ENCODE measurements around the gene COX6B1. TPM values are rescaled to one million over a fixed set of nuclear protein-coding genes. Genes with fewer than 3 reads are reported as not detected.
"Not testable (repeated sequence)": the region's sequence is repeated elsewhere in the genome, so short reads cannot be mapped to it uniquely, and the experiment has no call there.

COX6B1 gene
- total RNA-seq, 1 donor, result 185 TPM

- peak; percentile 25 for DNase-seq (ENCODE audit: insufficient read length, low spot score, missing footprints)
- no peak for TF ChIP-seq CTCF (IDR thresholded peaks at IDR 0.05; ENCODE audit: extremely low read depth, low read depth, low read length)
- Histone ChIP-seq H3K27ac (ENCODE audit: low read depth, low read length) (no peak overlapping the region), H3K4me3 (ENCODE audit: insufficient read depth, low read length) (no peak overlapping the region), H3K9me3 (ENCODE audit: low read depth, low read length) (no peaks in the 10 kb centered on the region), H3K4me1 (ENCODE audit: insufficient read depth, low read length) (peaks cover 17% of the 10 kb centered on the region), H3K36me3 (ENCODE audit: insufficient read depth, low read length) (peaks cover 1% of the 10 kb centered on the region), H3K79me2 (ENCODE audit: insufficient read depth, low read length) (peaks cover 28% of the 10 kb centered on the region), H3K27me3 (ENCODE audit: insufficient read depth, low read length) (no peaks in the 10 kb centered on the region), H2AFZ (ENCODE audit: low read length) (peak overlapping the region; percentile 97), H4K20me1 (ENCODE audit: insufficient read depth, low read length) (peaks cover 5% of the 10 kb centered on the region), H3K4me2 (ENCODE audit: insufficient read depth, low read length) (no peak overlapping the region)
These were observed 2.2 kb upstream of the COX6B1 start for GRCh38 chr19:35645680-35646511.

GRCh38 chr19:35650581-35650980 lies 2.5 kb downstream of the COX6B1 start:
- Histone ChIP-seq H4K20me1 (ENCODE audit: insufficient read depth, low read length) (peaks cover 11% of the 10 kb centered on the region), H2AFZ (ENCODE audit: low read length) (no peak overlapping the region), H3K4me3 (ENCODE audit: insufficient read depth, low read length) (no peak overlapping the region), H3K27ac (ENCODE audit: low read depth, low read length) (no peak overlapping the region), H3K9me3 (ENCODE audit: low read depth, low read length) (no peaks in the 10 kb centered on the region), H3K79me2 (ENCODE audit: insufficient read depth, low read length) (peaks cover 32% of the 10 kb centered on the region), H3K4me2 (ENCODE audit: insufficient read depth, low read length) (no peak overlapping the region), H3K4me1 (ENCODE audit: insufficient read depth, low read length) (peaks cover 6% of the 10 kb centered on the region), H3K36me3 (ENCODE audit: insufficient read depth, low read length) (peaks cover 33% of the 10 kb centered on the region), H3K27me3 (ENCODE audit: insufficient read depth, low read length) (no peaks in the 10 kb centered on the region)
- DNase-seq (ENCODE audit: insufficient read length, low spot score, missing footprints), result peak; percentile 39
- no peak for TF ChIP-seq CTCF (IDR thresholded peaks at IDR 0.05; ENCODE audit: extremely low read depth, low read depth, low read length)

GRCh38 chr19:35654828-35655227 lies 6.7 kb downstream of the COX6B1 start:
- not testable (repeated sequence) for H3K4me2 ChIP-seq (ENCODE audit: insufficient read depth, low read length); H3K9me3 ChIP-seq (ENCODE audit: low read depth, low read length); H3K27me3 ChIP-seq (ENCODE audit: insufficient read depth, low read length); H3K4me3 ChIP-seq (ENCODE audit: insufficient read depth, low read length); DNase-seq (ENCODE audit: insufficient read length, low spot score, missing footprints); H2AFZ ChIP-seq (ENCODE audit: low read length); H3K27ac ChIP-seq (ENCODE audit: low read depth, low read length); H3K4me1 ChIP-seq (ENCODE audit: insufficient read depth, low read length)
- Histone ChIP-seq H3K79me2 (ENCODE audit: insufficient read depth, low read length) (peaks cover 17% of the 10 kb centered on the region), H3K36me3 (ENCODE audit: insufficient read depth, low read length) (peaks cover 63% of the 10 kb centered on the region), H4K20me1 (ENCODE audit: insufficient read depth, low read length) (peaks cover 20% of the 10 kb centered on the region)

GRCh38 chr19:35655600-35655999 lies 7.5 kb downstream of the COX6B1 start:
- Histone ChIP-seq H3K27me3 (ENCODE audit: insufficient read depth, low read length) (no peaks in the 10 kb centered on the region), H3K4me1 (ENCODE audit: insufficient read depth, low read length) (no peaks in the 10 kb centered on the region), H3K9me3 (ENCODE audit: low read depth, low read length) (no peaks in the 10 kb centered on the region), H3K79me2 (ENCODE audit: insufficient read depth, low read length) (peaks cover 9% of the 10 kb centered on the region), H3K4me2 (ENCODE audit: insufficient read depth, low read length) (no peak overlapping the region), H3K4me3 (ENCODE audit: insufficient read depth, low read length) (no peak overlapping the region), H3K36me3 (ENCODE audit: insufficient read depth, low read length) (peaks cover 63% of the 10 kb centered on the region), H3K27ac (ENCODE audit: low read depth, low read length) (no peak overlapping the region), H2AFZ (ENCODE audit: low read length) (no peak overlapping the region), H4K20me1 (ENCODE audit: insufficient read depth, low read length) (peaks cover 18% of the 10 kb centered on the region)
- TF ChIP-seq CTCF (IDR thresholded peaks at IDR 0.05; ENCODE audit: extremely low read depth, low read depth, low read length), result no peak
- no peak for DNase-seq (ENCODE audit: insufficient read length, low spot score, missing footprints)

Data from osteoblast (primary cell).